B cell (primary cell): ENCODE data around the gene NCK2. TPM values are rescaled to one million over a fixed set of nuclear protein-coding genes. Genes with fewer than 3 reads are reported as not detected.

Experiments
- ATAC-seq: fragments of 200-7000 bp; cut with Tn5 transposase; one replicate; pipeline ENCODE4 v1.10.0; 2021; ENCODE audit warnings: low read depth, mild to moderate bottlenecking, moderate number of reproducible peaks, moderate library complexity
- CTCF ChIA-PET: fragments of 350-600 bp; sonication (Branson Sonifier 250); formaldehyde crosslinking; loops from one replicate; lab custom pipeline; 2021; ENCODE audit warnings: antibody characterized with exemption, inconsistent platforms; lab: Charles Lee
- POLR2A ChIA-PET: fragments of 350-600 bp; sonication (Branson Sonifier 250); formaldehyde crosslinking; loops from one replicate; lab custom pipeline; 2021; ENCODE audit warnings: antibody characterized with exemption; lab: Charles Lee
- DNase-seq: peaks from one replicate; pipeline ENCODE4 v3.0.0; 2013
- H2AFZ ChIP-seq: 2 replicates; pipeline ENCODE4 v1.6.1; 2012; ENCODE audit warnings: mild to moderate bottlenecking, low read depth, low read length; ENCODE audit not compliant: insufficient read depth, poor library complexity, severe bottlenecking
- H3K27ac ChIP-seq, 2 donors: 1 replicate in 1 of 2; 2 replicates in 1 of 2; pipeline ENCODE4 v1.5.1; 2012 to 2013; ENCODE audit warnings: low read length in 2 of 2, mild to moderate bottlenecking in 2 of 2, moderate library complexity in 1 of 2
- H3K27me3 ChIP-seq, 4 experiments: fragments of 200-600 bp in 1 of 4; sonication (generic) in 1 of 4; replicated peaks in 1 of 4; 1 replicate in 2 of 4; 2 replicates in 2 of 4; pipeline versions ENCODE4 v1.6.1 to v1.7.0; 2013 to 2016; ENCODE audit warnings: low read length in 3 of 4, mild to moderate bottlenecking in 2 of 4, mixed read lengths in 1 of 4, moderate library complexity in 1 of 4; ENCODE audit not compliant: insufficient read depth in 4 of 4, control insufficient read depth in 3 of 4; ENCODE audit errors: control extremely low read depth in 1 of 4
- H3K36me3 ChIP-seq, 2 experiments: replicated peaks in 1 of 2; 1 replicate in 1 of 2; 2 replicates in 1 of 2; pipeline versions ENCODE4 v1.6.1 to v1.7.1; 2013; ENCODE audit warnings: low read length in 1 of 2; ENCODE audit not compliant: insufficient read depth in 2 of 2, control insufficient read depth in 1 of 2; ENCODE audit errors: control extremely low read depth in 1 of 2, extremely low read depth in 1 of 2
- H3K4me1 ChIP-seq, 2 donors: fragments of 200-600 bp in 1 of 2; sonication (generic) in 1 of 2; 1 replicate in 1 of 2; 2 replicates in 1 of 2; pipeline versions ENCODE4 v1.5.1 to v1.6.1; 2013 to 2017; ENCODE audit warnings: low read length in 2 of 2; ENCODE audit not compliant: control insufficient read depth in 2 of 2, insufficient read depth in 2 of 2
- H3K4me2 ChIP-seq: replicated peaks from 2 replicates; pipeline ENCODE3; 2012; ENCODE audit warnings: mild to moderate bottlenecking, low read depth, low read length; ENCODE audit not compliant: poor library complexity, severe bottlenecking
- H3K4me3 ChIP-seq, 5 experiments: fragments of 200-600 bp in 1 of 5; sonication (generic) in 1 of 5; 1 replicate in 3 of 5; 2 replicates in 2 of 5; pipeline versions ENCODE4 v1.5.1 to v1.7.0; 2011 to 2016; ENCODE audit warnings: low read length in 4 of 5, mild to moderate bottlenecking in 4 of 5, low read depth in 2 of 5, control low read depth in 1 of 5, moderate library complexity in 1 of 5; ENCODE audit not compliant: insufficient read depth in 1 of 5; ENCODE audit errors: control extremely low read depth in 1 of 5, extremely low read depth in 1 of 5
- H3K79me2 ChIP-seq: fragments of 200-600 bp; sonication (generic); one replicate; pipeline ENCODE4 v1.6.0; 2016; ENCODE audit warnings: low read length; ENCODE audit not compliant: control insufficient read depth, insufficient read depth
- H3K9ac ChIP-seq: fragments of 200-600 bp; sonication (generic); 2 replicates; pipeline ENCODE4 v1.6.1; 2017; ENCODE audit warnings: mild to moderate bottlenecking, low read length, moderate library complexity
- H3K9me3 ChIP-seq, 3 donors: one replicate each; pipeline versions ENCODE4 v1.6.1 to v1.7.1; 2013; ENCODE audit warnings: low read length in 2 of 3; ENCODE audit not compliant: control insufficient read depth in 2 of 3, insufficient read depth in 1 of 3; ENCODE audit errors: control extremely low read depth in 1 of 3
- H4K20me1 ChIP-seq: 2 replicates; pipeline ENCODE4 v1.6.0; 2012; ENCODE audit warnings: mild to moderate bottlenecking, low read length; ENCODE audit not compliant: insufficient read depth, control insufficient read depth, poor library complexity, severe bottlenecking
- H3K27ac Mint-ChIP-seq: one replicate; pipeline ENCODE4 v1.8.0; 2021; ENCODE audit warnings: mixed read lengths
- H3K27me3 Mint-ChIP-seq: one replicate; pipeline ENCODE4 v1.8.0; 2021; ENCODE audit warnings: mixed read lengths
- H3K4me1 Mint-ChIP-seq: one replicate; pipeline ENCODE4 v1.8.0; 2021; ENCODE audit warnings: mixed read lengths
- H3K4me3 Mint-ChIP-seq: one replicate; pipeline ENCODE4 v1.8.0; 2021; ENCODE audit warnings: mixed read lengths
- H3K9me3 Mint-ChIP-seq: one replicate; pipeline ENCODE4 v1.8.0; 2022; ENCODE audit warnings: mixed read lengths; ENCODE audit not compliant: insufficient read depth
- EZH2 ChIP-seq: IDR thresholded peaks from 2 replicates; pipeline ENCODE4 v1.6.1; 2012; ENCODE audit warnings: borderline replicate concordance, low read depth, mild to moderate bottlenecking, moderate library complexity, low read length; ENCODE audit not compliant: insufficient read depth, poor library complexity, severe bottlenecking
- WGBS: methylation state at CpG from one replicate; pipeline ENCODE4 v1.1.5; 2013; ENCODE audit warnings: missing lambda C conversion rate; ENCODE audit not compliant: insufficient coverage; 5-methylcytosine and 5-hydroxymethylcytosine counted together
- intact Hi-C: fragments of 100-400 bp; cut with micrococcal nuclease; formaldehyde crosslinking; loops from one replicate; pipeline ENCODE4 v1.10.0; 2022
- polyA plus RNA-seq: library from polyadenylated mRNA; depleted of rRNA; stranded (reverse); fragments of >200 nt; gene quantifications from 2 replicates; pipeline ENCODE4 v1.2.3, GENCODE V29; 2012
- total RNA-seq, 2 donors: library from RNA; stranded (reverse); fragments of 120-200 nt in 1 of 2; gene quantifications; 1 replicate in 1 of 2; 2 replicates in 1 of 2; pipeline versions ENCODE4 v1.2.3 to v1.2.4, GENCODE V29; 2013 to 2022
- TF ChIP-seq, protein P1 (sequence below): fragments of 200-600 bp; IDR thresholded peaks from one replicate; pipeline ENCODE4 v1.8.0; 2022; ENCODE audit warnings: antibody characterized with exemption, mild to moderate bottlenecking

NCK2 gene
- total and polyA plus RNA-seq, 2 donors (not counting 1 experiment from before 2014, with no cell fraction given), result 64.2 to 72.3 TPM

DNA sequence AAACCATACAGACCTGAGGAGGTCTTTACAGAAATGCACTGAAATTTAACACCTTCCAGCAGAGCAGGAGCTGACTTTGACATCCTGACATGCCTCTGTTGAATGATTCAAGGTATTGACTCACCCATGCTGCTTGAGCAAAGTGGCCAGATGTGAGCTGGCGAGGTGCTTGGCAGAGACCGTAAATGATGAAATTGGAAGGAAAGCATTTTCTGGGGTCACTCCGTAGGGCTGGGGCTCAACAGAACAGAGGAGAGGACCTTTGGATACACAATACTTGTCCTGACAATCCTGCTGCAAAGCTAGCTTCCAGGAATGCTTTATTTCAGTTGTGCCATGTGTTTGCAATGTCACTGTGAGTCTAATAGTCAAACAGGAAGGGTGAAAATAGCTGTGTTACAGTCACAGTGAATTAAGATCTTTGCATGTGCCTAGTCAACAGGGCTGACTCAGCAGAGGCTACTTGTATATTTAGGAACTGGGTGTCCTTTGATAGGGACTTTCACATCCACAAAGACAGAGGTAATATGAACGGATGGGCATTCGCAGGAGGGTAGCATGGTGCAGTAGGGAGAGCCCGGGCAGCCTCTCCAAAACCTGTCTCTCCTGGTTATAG is 31.6 kb upstream of the NCK2 start:
- no peak overlapping the region for H3K27ac ChIP-seq
- H3K27me3 Mint-ChIP-seq, result peaks cover 28% of the 10 kb centered on the region
- H3K9ac ChIP-seq, result no peak overlapping the region
- H3K27ac Mint-ChIP-seq, result no peak overlapping the region
- DNase-seq (no peak), ATAC-seq (no peak)
- H3K79me2 ChIP-seq, result no peaks in the 10 kb centered on the region
- ChIA-PET CTCF (no interaction called here), POLR2A (no interaction called here)
- intact Hi-C loops, result no loop called here
- no peak overlapping the region for H3K4me2 ChIP-seq
- TF ChIP-seq EZH2, result no peak
- H3K9me3 ChIP-seq, result no peaks in the 10 kb centered on the region
- H2AFZ ChIP-seq, result no peak overlapping the region
- H3K27me3 ChIP-seq, result peaks cover 0 to 11% (median 0%) of the 10 kb centered on the region in 4 experiments
- no peaks in the 10 kb centered on the region for H3K4me1 Mint-ChIP-seq
- H3K4me3 Mint-ChIP-seq, result no peak overlapping the region
- H3K4me3 ChIP-seq, result no peak overlapping the region
- H4K20me1 ChIP-seq, result no peaks in the 10 kb centered on the region
- no peaks in the 10 kb centered on the region for H3K9me3 Mint-ChIP-seq
- H3K4me1 ChIP-seq, result no peaks in the 10 kb centered on the region
- WGBS, result 59% methylated on average over 4 of the region's 6 CpGs
- no peaks in the 10 kb centered on the region for H3K36me3 ChIP-seq

GRCh38 chr2:105714141-105714540 is 30.6 kb upstream of the NCK2 start:
- Histone ChIP-seq H2AFZ (no peak overlapping the region), H3K36me3 (no peaks in the 10 kb centered on the region), H3K27me3 (peaks cover 0 to 11% (median 0%) of the 10 kb centered on the region in 4 experiments), H3K4me3 (no peak overlapping the region), H3K79me2 (no peaks in the 10 kb centered on the region), H3K4me2 (no peak overlapping the region), H3K9ac (no peak overlapping the region), H3K27ac (no peak overlapping the region), H4K20me1 (no peaks in the 10 kb centered on the region), H3K4me1 (peaks cover 0 to 4% of the 10 kb centered on the region in 2 donors), H3K9me3 (no peaks in the 10 kb centered on the region)
- POLR2A ChIA-PET, result no interaction called here
- Mint-ChIP-seq H3K9me3 (no peaks in the 10 kb centered on the region), H3K27me3 (peaks cover 32% of the 10 kb centered on the region), H3K4me1 (no peaks in the 10 kb centered on the region), H3K27ac (no peak overlapping the region), H3K4me3 (no peak overlapping the region)
- WGBS, result 93% methylated on average over 6 of the region's 6 CpGs
- CTCF ChIA-PET, result no interaction called here
- no peak for DNase-seq
- no peak for ATAC-seq
- TF ChIP-seq, protein P1, sequence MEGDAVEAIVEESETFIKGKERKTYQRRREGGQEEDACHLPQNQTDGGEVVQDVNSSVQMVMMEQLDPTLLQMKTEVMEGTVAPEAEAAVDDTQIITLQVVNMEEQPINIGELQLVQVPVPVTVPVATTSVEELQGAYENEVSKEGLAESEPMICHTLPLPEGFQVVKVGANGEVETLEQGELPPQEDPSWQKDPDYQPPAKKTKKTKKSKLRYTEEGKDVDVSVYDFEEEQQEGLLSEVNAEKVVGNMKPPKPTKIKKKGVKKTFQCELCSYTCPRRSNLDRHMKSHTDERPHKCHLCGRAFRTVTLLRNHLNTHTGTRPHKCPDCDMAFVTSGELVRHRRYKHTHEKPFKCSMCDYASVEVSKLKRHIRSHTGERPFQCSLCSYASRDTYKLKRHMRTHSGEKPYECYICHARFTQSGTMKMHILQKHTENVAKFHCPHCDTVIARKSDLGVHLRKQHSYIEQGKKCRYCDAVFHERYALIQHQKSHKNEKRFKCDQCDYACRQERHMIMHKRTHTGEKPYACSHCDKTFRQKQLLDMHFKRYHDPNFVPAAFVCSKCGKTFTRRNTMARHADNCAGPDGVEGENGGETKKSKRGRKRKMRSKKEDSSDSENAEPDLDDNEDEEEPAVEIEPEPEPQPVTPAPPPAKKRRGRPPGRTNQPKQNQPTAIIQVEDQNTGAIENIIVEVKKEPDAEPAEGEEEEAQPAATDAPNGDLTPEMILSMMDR, result no peak
- no peak for TF ChIP-seq EZH2
- intact Hi-C loops, result no loop called here
